Activated naive CD8-positive, alpha-beta T cell treated with anti-CD3 and anti-CD28 coated beads for 36 hours (primary cell): ENCODE data around the gene WFIKKN1. TPM values are rescaled to one million over a fixed set of nuclear protein-coding genes. Genes with fewer than 3 reads are reported as not detected.

ENCODE experiments used
- DNase-seq: peaks from one replicate; pipeline ENCODE4 v3.0.0; 2021
- H3K27ac Mint-ChIP-seq: one replicate; pipeline ENCODE4 v1.8.0; 2022; ENCODE audit warnings: mild to moderate bottlenecking, moderate library complexity, mixed read lengths
- H3K27me3 Mint-ChIP-seq: one replicate; pipeline ENCODE4 v1.8.0; 2022; ENCODE audit warnings: mild to moderate bottlenecking, mixed read lengths
- H3K36me3 Mint-ChIP-seq: one replicate; pipeline ENCODE4 v1.8.0; 2021; ENCODE audit warnings: mild to moderate bottlenecking, mixed read lengths
- H3K4me1 Mint-ChIP-seq: one replicate; pipeline ENCODE4 v1.8.0; 2021; ENCODE audit warnings: mixed read lengths
- H3K4me3 Mint-ChIP-seq: one replicate; pipeline ENCODE4 v1.8.0; 2022; ENCODE audit warnings: mild to moderate bottlenecking, moderate library complexity, mixed read lengths
- H3K9me3 Mint-ChIP-seq: one replicate; pipeline ENCODE4 v1.8.0; 2022; ENCODE audit warnings: mixed read lengths
- total RNA-seq, 2 experiments: library from RNA; stranded (reverse); gene quantifications; one replicate each; pipeline ENCODE4 v1.2.3, GENCODE V29; 2021

The WFIKKN1 gene
- total RNA-seq, 2 experiments from 2014 or later: 0.10 TPM; not detected in 1

- no peak overlapping the region for H3K27ac Mint-ChIP-seq
- H3K4me3 Mint-ChIP-seq: no peak overlapping the region
- no peaks in the 10 kb centered on the region for H3K27me3 Mint-ChIP-seq
- peaks cover 14% of the 10 kb centered on the region for H3K36me3 Mint-ChIP-seq
- peaks cover 17% of the 10 kb centered on the region for H3K4me1 Mint-ChIP-seq
- DNase-seq: no peak
- no peaks in the 10 kb centered on the region for H3K9me3 Mint-ChIP-seq
These were observed 16.6 kb downstream of the WFIKKN1 start for GRCh38 chr16:647173-647902.

- peak overlapping the region; percentile 89 for H3K4me3 Mint-ChIP-seq
- H3K9me3 Mint-ChIP-seq: no peaks in the 10 kb centered on the region
- no peaks in the 10 kb centered on the region for H3K27me3 Mint-ChIP-seq
- H3K4me1 Mint-ChIP-seq: peaks cover 15% of the 10 kb centered on the region
- DNase-seq: peak; percentile 70
- peaks cover 17% of the 10 kb centered on the region for H3K36me3 Mint-ChIP-seq
- H3K27ac Mint-ChIP-seq: peak overlapping the region; percentile 86
These were observed 17.4 kb downstream of the WFIKKN1 start for GRCh38 chr16:648071-648780.

- peak within 1 kb of the TSS; percentile 89 for H3K4me3 Mint-ChIP-seq
- peaks cover 14% of the 10 kb centered on the region for H3K36me3 Mint-ChIP-seq
- no peaks in the 10 kb centered on the region for H3K27me3 Mint-ChIP-seq
- no peaks in the 10 kb centered on the region for H3K9me3 Mint-ChIP-seq
- peaks cover 12% of the 10 kb centered on the region for H3K4me1 Mint-ChIP-seq
- peak within 1 kb of the TSS; percentile 86 for H3K27ac Mint-ChIP-seq
- DNase-seq: peak; percentile 96
These were observed 18.2 kb downstream of the WFIKKN1 start, which contains the start of gene WDR90 for GRCh38 chr16:648781-649589. Gene WDR90 (plus strand): TSS chr16:649365. CDS start chr16:649417, 52 bp downstream.

- H3K4me3 Mint-ChIP-seq: peak overlapping the region; percentile 79
- H3K9me3 Mint-ChIP-seq: no peaks in the 10 kb centered on the region
These were observed 18.8 kb downstream of the WFIKKN1 start for GRCh38 chr16:649631-650030.

GRCh38 chr16:651844-652243 is 21.1 kb downstream of the WFIKKN1 start:
- H3K27me3 Mint-ChIP-seq: no peaks in the 10 kb centered on the region
- H3K36me3 Mint-ChIP-seq: peaks cover 6% of the 10 kb centered on the region
- DNase-seq: no peak
- no peak overlapping the region for H3K4me3 Mint-ChIP-seq
- no peaks in the 10 kb centered on the region for H3K9me3 Mint-ChIP-seq
- H3K27ac Mint-ChIP-seq: no peak overlapping the region
- H3K4me1 Mint-ChIP-seq: peaks cover 1% of the 10 kb centered on the region

More at GRCh38 chr16:649631-650030, 18.8 kb downstream of the WFIKKN1 start:
- peaks cover 6% of the 10 kb centered on the region for H3K4me1 Mint-ChIP-seq
- no peaks in the 10 kb centered on the region for H3K27me3 Mint-ChIP-seq
- DNase-seq: peak; percentile 47
- peaks cover 7% of the 10 kb centered on the region for H3K36me3 Mint-ChIP-seq
- H3K27ac Mint-ChIP-seq: peak overlapping the region; percentile 62

- DNase-seq: no peak
- Mint-ChIP-seq H3K4me3 (no peak overlapping the region), H3K4me1 (no peaks in the 10 kb centered on the region), H3K27ac (no peak overlapping the region), H3K27me3 (no peaks in the 10 kb centered on the region), H3K9me3 (no peaks in the 10 kb centered on the region), H3K36me3 (peaks cover 6% of the 10 kb centered on the region)
These were observed 21.9 kb downstream of the WFIKKN1 start for GRCh38 chr16:652454-653305.

GRCh38 chr16:654034-654433 is 23.2 kb downstream of the WFIKKN1 start:
- DNase-seq: no peak
- H3K4me3 Mint-ChIP-seq: no peak overlapping the region
- H3K9me3 Mint-ChIP-seq: no peaks in the 10 kb centered on the region
- no peak overlapping the region for H3K27ac Mint-ChIP-seq
- H3K27me3 Mint-ChIP-seq: no peaks in the 10 kb centered on the region
- H3K36me3 Mint-ChIP-seq: peaks cover 6% of the 10 kb centered on the region
- H3K4me1 Mint-ChIP-seq: no peaks in the 10 kb centered on the region

GRCh38 chr16:657487-657886 is 26.7 kb downstream of the WFIKKN1 start:
- no peaks in the 10 kb centered on the region for H3K4me1 Mint-ChIP-seq
- DNase-seq: no peak
- peaks cover 4% of the 10 kb centered on the region for H3K36me3 Mint-ChIP-seq
- no peak overlapping the region for H3K27ac Mint-ChIP-seq
- no peak overlapping the region for H3K4me3 Mint-ChIP-seq
- H3K9me3 Mint-ChIP-seq: no peaks in the 10 kb centered on the region
- no peaks in the 10 kb centered on the region for H3K27me3 Mint-ChIP-seq

GRCh38 chr16:658679-659571 is 28.1 kb downstream of the WFIKKN1 start:
- Mint-ChIP-seq H3K4me1 (no peaks in the 10 kb centered on the region), H3K4me3 (no peak overlapping the region), H3K27ac (no peak overlapping the region), H3K36me3 (peaks cover 7% of the 10 kb centered on the region), H3K27me3 (no peaks in the 10 kb centered on the region), H3K9me3 (no peaks in the 10 kb centered on the region)
- DNase-seq: no peak

- Mint-ChIP-seq H3K27me3 (no peaks in the 10 kb centered on the region), H3K9me3 (no peaks in the 10 kb centered on the region), H3K36me3 (peaks cover 7% of the 10 kb centered on the region), H3K4me1 (no peaks in the 10 kb centered on the region), H3K27ac (no peak overlapping the region), H3K4me3 (no peak overlapping the region)
- no peak for DNase-seq
These were observed 28.8 kb downstream of the WFIKKN1 start for GRCh38 chr16:659618-660017.

- DNase-seq: no peak
- no peak overlapping the region for H3K4me3 Mint-ChIP-seq
- H3K4me1 Mint-ChIP-seq: no peaks in the 10 kb centered on the region
- H3K27ac Mint-ChIP-seq: no peak overlapping the region
- no peaks in the 10 kb centered on the region for H3K9me3 Mint-ChIP-seq
- no peaks in the 10 kb centered on the region for H3K27me3 Mint-ChIP-seq
- H3K36me3 Mint-ChIP-seq: peaks cover 7% of the 10 kb centered on the region
These were observed 29.3 kb downstream of the WFIKKN1 start for GRCh38 chr16:660132-660458.

GRCh38 chr16:660459-661183 is 29.8 kb downstream of the WFIKKN1 start:
- DNase-seq: peak; percentile 69
- Mint-ChIP-seq H3K9me3 (no peaks in the 10 kb centered on the region), H3K27me3 (no peaks in the 10 kb centered on the region), H3K4me1 (no peaks in the 10 kb centered on the region), H3K27ac (no peak overlapping the region), H3K36me3 (peaks cover 7% of the 10 kb centered on the region), H3K4me3 (no peak overlapping the region)

- H3K4me1 Mint-ChIP-seq: no peaks in the 10 kb centered on the region
- H3K27ac Mint-ChIP-seq: no peak overlapping the region
- no peaks in the 10 kb centered on the region for H3K9me3 Mint-ChIP-seq
- no peak for DNase-seq
- no peaks in the 10 kb centered on the region for H3K27me3 Mint-ChIP-seq
- no peak overlapping the region for H3K4me3 Mint-ChIP-seq
- H3K36me3 Mint-ChIP-seq: peaks cover 7% of the 10 kb centered on the region
These were observed 30.5 kb downstream of the WFIKKN1 start for GRCh38 chr16:661184-661821.
